GM19455 (cell line): ENCODE data around the gene PHC3.
A peak's percentile ranks its signal among the peaks of the same experiment; 100 is the strongest.

Source experiments
- ATAC-seq: cut with Tn5 transposase; IDR thresholded peaks from one replicate; pipeline ENCODE4 v1.9.1; 2021; ENCODE audit not compliant: unreplicated experiment

The PHC3 gene

GRCh38 chr3:170189398-170190256, 8.1 kb upstream of the PHC3 start:
- peak; percentile 33 for ATAC-seq

- ATAC-seq = peak; percentile 21
Observed at GRCh38 chr3:170180079-170180907, 1.2 kb downstream of the PHC3 start.

- no peak for ATAC-seq
Observed at GRCh38 chr3:170179432-170179831, 2.1 kb downstream of the PHC3 start.

DNA sequence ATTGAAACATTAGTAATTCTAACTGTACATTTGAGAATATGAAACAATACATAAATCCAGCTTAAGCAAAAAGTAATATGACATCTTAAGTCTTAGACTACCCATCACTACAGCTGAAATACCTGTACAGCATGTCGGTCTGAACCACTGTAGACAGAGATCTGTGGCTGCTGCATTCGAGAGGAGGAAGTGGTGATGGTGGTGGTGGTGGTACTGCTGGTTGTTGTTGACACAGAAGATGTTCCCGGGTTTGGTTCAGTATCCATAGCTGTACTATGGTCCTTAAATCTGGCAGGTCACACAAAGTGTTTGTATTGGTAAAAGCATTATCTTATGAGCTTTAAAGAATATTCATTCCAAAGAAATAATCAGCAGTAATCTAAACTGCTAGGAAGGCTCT, 2.9 kb downstream of the PHC3 start:
- ATAC-seq = no peak

DNA sequence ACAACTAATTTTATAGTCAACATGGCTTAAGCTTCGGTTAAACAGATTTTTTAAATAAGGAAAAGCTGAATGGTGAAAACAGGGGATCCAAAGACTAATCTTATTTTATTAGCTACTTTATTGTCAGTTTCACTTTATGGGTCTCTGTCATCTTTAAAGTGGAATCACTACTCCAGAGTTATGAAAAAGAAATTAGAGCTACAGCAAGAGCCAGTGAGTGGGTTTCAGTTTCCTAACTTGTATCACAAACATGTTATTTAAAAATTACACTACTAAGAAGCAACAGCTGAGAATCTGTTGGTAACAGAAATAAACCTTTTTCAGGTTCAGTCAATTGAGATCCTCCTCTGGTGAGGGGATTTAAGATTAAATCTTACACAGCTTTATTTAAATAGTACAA, 10.0 kb downstream of the PHC3 start:
- ATAC-seq = peak; percentile 85

DNA sequence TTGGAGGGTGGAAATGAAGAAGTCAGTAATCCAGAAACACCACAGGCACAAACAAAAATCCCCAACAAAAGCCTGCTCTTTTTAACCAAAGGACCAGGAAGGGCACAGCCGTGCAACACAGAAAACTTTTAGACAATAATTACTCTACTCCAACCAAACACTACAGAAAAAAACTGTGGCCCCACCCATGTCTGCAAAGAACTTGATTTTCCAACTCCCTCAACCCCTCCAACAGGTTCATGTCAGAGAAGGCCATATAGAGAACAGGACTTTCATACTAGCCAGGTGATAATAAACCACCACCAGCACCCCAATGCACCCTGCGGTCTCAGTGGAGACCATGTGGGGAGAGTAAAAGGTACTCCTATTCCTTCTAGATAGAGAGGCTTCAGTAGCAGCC, 16.8 kb downstream of the PHC3 start:
- no peak for ATAC-seq

DNA sequence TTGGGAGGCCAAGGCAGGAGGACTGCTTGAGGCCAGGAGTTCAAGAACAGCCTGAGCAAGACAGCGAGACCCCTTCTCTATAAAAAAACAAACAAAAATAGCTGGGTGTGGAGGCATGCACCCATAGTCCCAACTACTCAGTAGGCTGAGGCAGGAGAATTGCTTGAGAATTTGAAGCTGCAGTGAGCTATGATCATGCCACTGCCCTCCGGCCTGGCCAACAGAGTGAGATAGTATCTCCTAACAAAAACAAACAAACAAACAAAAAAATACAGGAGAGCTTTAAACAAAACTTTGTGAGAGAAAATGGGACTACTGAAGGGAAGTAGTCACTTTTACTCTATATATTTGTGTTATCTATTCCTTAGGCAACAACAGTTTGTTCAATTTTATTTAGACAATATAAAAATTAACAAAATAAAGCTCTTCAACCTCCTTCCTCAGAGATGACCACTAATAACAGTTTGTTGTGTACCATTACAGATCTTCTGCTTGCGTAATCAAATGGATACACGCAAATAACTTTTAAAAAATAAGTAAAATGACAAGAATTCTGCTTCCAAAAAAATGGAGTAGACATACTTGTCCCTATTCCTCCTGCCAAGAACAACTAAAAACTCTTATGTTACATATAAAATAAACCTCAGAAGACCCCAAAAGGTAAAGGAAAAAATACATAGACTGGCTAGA, 17.4 kb downstream of the PHC3 start:
- no peak for ATAC-seq

GRCh38 chr3:170162630-170163029, 18.9 kb downstream of the PHC3 start:
- ATAC-seq = no peak

DNA sequence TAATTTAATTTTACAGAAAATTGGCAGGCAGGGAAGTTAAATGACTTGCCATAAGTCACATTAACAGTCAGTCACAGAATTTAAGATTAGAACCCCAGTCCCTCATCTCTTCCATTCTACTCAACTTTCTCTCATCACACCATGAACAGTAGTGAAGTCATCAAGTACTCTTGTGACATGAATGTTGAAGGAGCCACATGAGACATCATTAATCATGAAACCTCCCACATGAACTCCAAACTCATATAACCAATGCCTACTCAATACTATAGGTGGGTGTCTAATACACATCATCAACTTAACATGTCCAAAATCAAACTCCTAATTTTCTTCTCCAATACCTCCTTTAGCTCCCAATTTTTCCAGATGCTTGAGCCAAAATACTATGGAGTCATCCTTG, 19.5 kb downstream of the PHC3 start:
- ATAC-seq = no peak

DNA sequence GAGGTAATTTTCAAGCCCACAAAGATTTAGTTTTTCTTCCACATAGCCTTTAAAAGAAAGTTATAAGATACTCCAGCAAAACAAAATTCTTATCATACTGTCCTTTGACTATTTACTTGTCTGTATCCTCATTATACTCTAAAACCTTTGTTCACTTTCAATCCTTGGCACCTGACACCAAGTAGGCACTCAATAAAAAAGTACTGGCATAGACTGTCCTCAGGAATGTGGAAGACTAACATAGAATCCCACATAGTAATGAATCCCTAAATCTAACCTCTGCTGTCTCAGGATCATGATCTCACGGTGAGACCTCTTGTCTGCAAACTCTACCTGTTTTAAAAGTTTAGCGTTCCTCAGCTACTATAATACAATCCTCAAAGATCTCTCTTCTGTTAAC, 21.6 kb downstream of the PHC3 start:
- ATAC-seq = no peak

DNA sequence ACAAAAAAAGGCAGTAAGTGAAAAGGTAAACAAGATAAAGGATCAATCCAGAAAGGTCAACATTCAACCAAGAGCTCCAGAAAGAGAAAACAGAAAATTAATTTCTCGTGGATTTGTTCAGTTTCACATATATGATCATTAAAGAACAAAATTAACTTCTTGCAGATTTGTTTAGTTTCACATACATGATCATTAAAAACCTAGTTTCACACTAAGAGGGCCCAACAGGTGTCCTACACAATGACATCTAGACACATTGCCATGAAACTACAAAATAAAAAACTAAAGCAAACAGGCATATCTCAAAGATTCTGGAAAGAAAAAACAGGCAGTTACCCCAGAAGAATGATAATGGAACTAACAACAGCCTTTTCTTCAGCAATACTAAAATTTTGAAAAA, 22.1 kb downstream of the PHC3 start:
- no peak for ATAC-seq

DNA sequence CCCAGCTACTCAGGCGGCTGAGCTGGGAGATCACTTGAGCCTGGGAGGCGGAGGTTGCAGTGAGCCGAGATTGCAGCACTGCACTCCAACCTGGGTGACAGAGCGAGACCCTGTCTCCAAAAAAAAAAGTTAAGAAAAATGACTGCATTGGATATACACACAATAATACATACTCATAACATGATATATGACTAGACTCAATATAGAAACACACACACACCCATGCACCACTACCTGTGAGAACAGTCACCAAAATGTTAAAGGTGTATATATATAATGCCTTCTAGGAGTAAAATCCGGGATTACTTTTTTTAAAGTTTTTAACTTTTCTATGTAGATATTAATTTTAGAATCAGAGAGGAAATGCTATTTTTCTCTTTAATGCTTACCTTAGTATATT, 25.9 kb downstream of the PHC3 start:
- ATAC-seq = no peak

- ATAC-seq = peak; percentile 85
Observed at GRCh38 chr3:170154569-170155143, 26.9 kb downstream of the PHC3 start.

DNA sequence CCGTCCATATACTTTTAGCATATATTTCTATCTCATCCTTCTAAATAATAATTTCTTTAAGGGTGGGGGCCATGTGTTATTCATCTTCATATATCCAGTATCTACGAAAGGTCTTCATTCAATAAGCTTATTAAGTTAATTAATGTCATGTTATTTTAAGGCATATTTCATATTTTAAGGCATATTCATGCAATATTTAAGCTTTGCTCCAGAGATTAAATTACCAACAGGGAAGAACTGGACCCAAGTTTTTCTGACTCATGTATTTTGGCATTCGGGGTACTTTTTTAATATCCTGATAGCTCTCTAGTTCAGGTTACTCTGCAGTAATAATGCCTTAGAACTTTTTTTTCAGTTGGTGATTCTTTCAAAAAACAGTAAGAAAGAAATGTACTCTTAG, 27.4 kb downstream of the PHC3 start:
- ATAC-seq = peak; percentile 11

GRCh38 chr3:170151536-170151935, 30.0 kb downstream of the PHC3 start:
- ATAC-seq = no peak

DNA sequence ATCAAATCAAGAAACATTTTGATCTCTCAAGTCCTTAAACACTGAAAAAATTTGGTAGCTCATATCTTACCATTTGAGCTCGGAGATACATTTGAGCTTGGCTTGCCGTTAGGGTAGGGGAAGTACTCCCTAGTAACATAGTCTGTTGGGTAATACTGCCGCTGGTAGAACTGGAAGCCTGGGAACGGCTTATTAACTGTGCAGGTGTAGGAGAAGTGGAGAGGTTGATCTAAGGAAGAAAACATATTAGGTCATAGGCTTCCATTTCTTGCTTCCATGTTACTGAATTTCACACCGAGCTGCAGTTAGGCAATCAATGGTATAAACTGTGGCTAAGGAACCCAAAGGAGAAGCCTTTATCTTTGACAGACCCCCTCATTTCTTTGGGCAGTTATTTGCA, 32.5 kb downstream of the PHC3 start:
- ATAC-seq = no peak

DNA sequence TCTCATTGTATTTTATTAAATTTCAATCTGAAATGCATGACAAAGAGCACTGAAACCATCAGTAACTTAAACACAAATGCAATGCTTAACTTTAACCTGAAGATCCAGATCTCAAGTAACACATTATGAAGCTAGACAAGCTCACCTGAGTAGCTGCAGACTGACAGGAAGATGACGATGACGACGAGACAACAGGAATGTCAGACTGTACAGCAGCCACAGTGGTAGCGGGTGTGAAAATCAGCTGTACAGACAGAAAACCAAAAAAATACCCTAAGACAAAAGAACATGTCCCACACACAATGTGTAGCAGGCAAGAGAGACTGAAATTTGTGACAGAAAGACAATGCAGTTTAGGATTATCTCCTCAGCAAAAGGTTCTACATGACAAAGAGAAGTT, 36.3 kb downstream of the PHC3 start:
- ATAC-seq = no peak

- peak; percentile 88 for ATAC-seq
Observed at GRCh38 chr3:170144437-170144843, 37.1 kb downstream of the PHC3 start.

DNA sequence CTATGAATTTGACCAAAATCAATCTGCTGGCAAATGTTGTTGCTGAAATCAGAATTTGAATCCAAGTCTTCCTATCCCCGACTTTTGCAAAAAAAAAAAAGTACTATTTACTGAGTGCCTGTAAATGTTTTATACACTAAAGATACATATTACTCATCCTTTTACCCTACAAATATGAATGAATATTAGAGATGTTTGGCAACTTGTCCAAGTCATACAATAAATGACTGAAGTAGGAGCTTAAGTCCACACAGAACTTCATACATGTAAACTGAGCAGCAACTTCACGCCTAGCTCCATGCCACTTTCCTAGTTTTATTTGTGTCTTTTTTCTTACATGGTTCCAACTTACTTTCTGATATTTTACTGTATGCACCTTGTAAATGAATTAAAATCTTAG, 39.2 kb downstream of the PHC3 start:
- no peak for ATAC-seq

DNA sequence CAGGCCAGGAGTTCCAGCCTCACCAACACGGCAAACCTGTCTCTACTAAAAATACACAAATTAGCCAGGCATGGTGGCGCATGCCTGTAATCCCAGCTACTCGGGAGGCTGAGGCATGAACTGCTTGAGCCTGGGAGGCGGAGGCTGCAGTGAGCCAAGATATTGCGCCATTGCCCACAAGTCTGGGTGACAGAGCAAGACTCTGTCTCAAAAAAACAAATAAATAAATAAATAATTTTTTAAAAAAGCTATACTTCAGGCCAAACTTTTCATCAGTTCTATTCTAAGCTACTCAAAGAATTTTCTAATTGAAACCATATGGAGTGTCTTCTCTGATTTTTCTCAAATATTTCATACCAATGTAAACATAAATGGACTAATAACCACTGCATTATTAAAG, 43.5 kb downstream of the PHC3 start:
- no peak for ATAC-seq

DNA sequence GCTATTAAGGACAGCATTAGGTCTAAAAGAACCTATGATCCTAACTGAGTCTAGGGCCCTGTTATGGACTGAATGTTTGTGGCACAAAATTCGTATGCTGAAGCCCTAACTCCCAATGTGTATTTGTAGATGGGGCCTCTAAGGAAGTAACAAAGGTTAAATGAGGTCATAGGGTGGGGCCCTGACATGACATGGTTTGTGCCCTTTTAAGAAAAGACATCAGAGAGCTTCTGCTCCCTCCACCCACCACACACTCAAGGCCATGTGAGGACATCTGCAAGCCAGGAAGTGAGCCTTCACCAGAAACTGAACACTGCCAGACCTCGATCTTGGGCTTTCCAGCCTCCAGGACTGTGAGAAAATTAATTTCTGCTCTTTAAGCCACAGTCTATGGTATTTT, 49.2 kb downstream of the PHC3 start:
- ATAC-seq = no peak
